ENCODE measurements around the gene FAM120B.
"Not testable (repeated sequence)": the region's sequence is repeated elsewhere in the genome, so short reads cannot be mapped to it uniquely, and the experiment has no call there.

Gene FAM120B

DNA sequence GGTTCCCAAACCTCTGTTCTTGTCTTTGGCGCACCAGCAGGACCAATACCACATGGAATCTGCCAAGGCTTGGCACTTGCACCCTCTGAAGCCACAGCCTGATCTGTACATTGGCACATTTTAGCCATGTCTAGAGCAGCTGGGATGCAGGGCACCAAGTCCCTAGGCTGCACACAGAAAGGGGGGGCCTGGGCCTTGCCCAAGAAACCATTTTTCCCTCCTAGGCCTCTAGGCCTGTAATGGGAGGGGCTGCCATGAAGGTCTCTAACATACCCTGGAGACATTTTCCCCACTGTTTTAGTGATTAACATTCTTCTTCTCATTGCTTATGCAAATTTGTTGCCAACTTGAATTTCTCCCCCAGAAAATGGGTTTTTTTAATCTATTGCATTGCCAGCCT, 5.4 kb upstream of the FAM120B start:
- DNase-seq (ENCODE audit: low spot score) = no peak

DNA sequence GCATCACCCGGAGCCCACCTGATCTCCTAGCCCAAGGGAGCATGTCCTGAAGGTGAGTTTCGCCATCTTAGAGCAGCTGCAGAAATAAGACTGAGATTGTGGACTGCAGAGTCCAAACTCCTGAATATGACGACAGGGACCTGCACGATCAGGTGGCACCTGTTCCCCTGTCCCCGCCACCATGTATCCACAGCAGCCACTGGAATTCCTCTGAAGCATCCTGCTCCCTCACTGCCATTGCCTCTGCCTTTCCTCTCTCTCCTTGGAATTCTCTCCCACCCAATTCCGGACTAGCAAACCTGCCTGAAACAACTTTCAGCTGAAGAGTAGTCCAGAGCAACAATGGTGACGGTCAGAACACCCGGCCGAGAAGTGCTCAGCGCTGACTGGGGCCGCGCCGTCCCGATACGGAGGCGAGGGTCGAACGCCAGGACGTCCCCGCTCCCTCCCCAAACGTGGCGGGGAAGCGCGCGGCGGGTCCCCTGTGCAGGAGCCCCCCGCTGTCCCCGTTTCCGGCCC, 694 bp upstream of the FAM120B start:
- no peak for DNase-seq (ENCODE audit: low spot score)

DNA sequence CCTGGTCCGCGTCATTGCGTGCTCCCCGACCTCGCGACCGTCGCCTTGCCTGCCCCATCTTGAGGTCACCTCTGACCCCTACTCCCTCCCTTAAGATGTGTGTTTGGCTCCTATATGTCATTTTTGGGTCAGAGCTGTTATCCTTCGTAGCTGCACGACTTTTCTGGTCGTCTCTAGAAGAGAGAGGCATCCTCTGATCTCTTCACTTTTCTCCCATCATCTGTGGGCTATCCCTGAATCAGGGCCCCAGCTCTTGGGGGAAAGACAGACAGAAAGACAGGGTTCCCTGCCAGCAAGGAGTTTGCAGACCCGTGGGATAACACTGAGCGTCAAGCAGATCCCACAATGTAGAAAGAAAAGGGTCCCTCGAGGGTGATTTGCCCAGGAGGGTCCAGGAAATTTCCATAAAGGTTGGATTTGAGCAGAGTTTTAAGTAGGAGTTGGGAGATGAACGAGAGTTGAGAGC, 555 bp downstream of the FAM120B start:
- DNase-seq (ENCODE audit: low spot score) = no peak

DNA sequence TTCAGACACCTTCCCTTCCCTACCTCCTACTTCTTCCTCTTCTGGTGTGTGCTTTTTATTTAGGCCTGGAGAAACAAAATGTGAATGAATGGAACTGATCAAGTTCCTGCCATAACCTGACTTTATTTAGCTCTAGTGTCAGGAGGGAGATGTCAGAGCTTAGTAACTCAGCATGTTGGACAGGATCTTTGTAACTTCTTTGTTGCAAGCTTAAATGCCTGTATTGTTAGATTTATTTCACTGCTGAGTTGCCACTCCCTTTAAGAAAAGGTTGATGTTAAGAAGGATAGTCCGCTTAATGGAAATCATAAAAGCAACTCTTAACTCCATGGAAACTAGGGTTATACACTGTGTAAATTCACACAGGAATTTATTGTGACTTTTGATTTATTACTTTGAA, 2.2 kb downstream of the FAM120B start:
- DNase-seq (ENCODE audit: low spot score) = no peak

DNA sequence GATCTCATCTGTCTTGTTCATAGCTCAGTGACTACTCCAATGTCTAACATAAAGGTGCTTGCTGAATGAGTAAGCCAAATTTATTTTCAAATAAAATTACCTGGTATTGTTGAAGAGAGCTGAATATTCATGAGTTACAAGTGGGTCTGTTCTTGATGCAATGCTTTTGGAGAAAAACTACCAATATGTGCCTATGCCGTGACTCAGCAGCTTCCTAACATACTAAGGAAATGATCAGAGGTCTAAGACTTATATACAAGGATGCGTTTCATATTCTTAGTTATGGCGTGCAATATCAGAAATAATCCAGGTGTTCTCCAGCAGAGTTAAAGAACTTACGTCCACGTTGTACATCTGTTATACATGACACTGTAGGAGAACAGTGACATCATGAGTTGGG, 5.1 kb downstream of the FAM120B start:
- no peak for DNase-seq (ENCODE audit: low spot score)

DNA sequence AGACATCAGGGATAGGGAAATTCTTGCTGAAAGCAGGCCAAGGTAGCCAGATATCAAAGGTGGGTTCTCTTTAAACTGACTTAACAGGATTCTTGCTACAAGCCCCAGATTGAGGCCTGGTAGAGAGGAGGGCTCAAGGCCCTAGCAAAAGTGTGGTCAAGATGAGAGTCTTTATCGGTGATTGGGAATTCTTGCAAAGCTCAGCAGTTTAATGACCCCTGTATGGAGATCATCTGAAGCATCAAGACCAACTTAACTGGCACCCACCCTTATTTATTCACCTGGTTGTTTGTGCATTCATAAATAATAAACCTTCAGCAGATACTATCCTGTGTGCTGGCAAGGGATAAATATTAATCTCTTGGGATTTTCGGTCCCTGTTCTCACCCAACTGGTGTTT, 6.3 kb downstream of the FAM120B start:
- no peak for DNase-seq (ENCODE audit: low spot score)

DNA sequence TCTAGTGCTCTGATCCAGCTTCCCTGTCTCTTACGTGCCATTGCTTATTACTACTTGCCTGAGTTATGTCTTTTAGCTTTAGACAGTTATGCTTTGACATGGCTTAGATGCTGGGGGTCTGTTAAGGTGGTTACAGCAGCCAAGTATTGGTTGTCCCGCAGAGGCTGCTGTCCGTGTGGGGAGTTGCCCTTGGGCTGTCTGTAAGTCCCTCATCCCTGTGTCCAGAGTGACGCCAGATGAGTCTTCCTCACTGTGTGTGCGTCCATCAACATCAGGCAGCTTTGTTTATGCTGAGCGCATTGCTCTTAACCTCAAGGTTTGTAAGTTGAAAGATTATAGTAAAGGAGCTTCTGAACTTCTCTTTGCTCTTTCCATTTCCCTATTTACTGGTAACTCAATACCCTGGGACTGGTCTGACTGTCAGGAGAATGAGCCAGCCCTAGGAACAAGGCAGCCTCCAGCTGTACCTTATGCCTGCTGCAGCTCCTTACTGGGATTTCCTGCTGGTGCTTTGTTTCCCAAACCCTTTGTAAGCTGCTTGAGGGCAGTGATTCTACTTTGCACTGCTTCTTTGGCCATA, 7.2 kb downstream of the FAM120B start:
- DNase-seq (ENCODE audit: low spot score) = no peak

DNA sequence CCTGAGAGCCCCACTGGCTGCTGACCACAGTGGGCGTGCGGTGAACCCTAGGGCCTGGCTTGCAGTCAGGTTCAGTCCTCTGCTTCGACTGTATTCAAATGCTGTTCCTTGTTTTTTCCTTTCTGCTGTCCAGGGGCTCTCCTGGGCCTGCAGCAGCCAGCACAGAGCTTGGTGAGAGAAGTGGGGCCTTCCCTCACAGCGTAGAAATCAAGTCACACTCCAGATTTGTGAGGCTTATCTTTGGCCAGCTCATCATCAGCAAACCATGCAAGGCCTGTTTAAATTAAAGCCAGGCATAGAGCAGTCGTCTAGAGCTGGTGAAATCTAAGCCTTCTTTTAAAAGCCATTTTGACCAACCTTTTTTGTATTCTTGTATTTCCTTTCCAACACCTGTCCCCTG, 8.4 kb downstream of the FAM120B start:
- no peak for DNase-seq (ENCODE audit: low spot score)

DNA sequence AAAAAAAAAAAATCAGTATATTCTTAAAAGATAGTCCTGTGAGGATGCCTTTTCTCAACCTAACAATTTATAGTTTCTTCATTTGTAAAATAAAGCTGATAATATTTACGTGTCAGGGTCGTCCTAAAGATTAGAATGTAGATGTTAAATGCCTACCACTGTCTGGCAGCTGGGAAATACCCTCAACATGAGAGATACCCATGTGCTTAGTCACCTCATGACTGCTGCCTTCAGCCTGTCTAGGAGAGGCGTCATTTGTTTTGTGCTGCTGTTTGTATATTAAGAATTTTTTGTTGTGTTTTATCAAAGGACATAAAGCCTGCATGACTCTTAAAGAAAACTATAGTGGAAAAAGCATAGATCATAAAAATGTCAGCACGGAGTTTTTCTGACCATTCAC, 9.5 kb downstream of the FAM120B start:
- DNase-seq (ENCODE audit: low spot score) = no peak

DNA sequence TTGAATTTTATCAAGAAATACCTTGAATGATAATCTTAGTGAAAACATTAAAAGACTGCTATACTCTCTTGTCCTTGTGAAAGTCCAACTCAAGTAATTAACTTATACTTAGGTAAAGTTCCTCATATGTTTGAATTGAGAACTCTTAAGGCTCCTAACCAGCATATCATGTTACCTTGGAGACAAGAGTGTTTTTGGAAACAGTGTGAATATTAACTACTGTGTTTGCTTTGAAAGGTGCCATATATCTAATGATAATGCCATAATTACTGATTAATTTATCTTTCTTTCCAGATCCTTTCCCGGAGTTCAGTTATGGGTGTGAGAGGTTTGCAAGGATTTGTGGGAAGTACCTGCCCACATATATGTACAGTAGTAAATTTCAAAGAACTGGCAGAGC, 10.5 kb downstream of the FAM120B start:
- DNase-seq (ENCODE audit: low spot score) = no peak

DNA sequence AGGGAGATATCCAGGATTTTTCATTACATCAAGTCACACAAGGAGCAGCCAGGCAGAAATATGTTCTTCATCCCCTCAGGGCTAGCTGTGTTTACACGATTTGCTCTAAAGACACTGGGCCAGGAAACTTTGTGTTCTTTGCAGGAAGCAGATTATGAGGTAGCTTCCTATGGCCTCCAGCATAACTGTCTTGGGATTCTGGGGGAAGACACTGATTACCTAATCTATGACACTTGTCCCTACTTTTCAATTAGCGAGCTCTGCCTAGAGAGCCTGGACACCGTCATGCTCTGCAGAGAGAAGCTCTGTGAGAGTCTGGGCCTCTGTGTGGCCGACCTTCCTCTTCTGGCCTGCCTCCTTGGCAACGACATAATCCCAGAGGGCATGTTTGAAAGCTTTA, 11.2 kb downstream of the FAM120B start:
- DNase-seq (ENCODE audit: low spot score) = no peak

DNA sequence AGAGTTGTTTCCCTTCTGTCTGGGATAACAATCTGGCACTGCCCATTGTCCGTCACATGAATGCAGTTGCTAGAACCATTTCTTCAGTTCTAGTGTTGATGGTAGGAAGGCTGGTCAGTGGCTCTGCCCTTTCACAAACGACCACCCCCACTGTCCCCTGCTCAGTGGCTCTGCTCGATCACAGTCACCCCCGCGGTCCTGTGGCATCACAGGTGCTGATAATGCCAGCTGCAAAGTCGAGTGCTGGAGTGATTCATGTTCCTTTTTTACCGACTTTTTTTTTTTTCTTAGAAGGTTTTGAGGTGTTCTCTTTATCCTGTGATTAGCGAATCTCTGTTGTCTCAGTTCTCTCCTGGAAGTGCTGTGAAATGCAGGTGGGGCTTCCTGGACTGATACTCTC, 22.8 kb downstream of the FAM120B start:
- DNase-seq (ENCODE audit: low spot score) = no peak

DNA sequence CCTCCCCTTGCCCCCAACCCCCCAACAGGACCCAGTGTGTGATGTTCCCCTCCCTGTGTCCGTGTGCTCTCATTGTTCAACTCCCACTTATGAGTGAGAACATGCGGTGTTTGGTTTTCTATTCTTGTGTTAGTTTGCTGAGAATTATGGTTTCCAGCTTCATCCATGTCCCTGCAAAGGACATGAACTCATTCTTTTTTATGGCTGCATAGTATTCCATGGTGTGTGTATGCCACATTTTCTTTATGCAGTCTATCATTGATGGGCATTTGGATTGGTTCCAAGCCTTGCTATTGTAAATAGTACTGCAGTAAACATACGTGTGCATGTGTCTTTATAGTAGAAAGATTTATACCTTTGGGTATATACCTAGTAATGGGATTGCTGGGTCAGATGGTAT, 28.6 kb downstream of the FAM120B start:
- not testable (repeated sequence) for DNase-seq (ENCODE audit: low spot score)

DNA sequence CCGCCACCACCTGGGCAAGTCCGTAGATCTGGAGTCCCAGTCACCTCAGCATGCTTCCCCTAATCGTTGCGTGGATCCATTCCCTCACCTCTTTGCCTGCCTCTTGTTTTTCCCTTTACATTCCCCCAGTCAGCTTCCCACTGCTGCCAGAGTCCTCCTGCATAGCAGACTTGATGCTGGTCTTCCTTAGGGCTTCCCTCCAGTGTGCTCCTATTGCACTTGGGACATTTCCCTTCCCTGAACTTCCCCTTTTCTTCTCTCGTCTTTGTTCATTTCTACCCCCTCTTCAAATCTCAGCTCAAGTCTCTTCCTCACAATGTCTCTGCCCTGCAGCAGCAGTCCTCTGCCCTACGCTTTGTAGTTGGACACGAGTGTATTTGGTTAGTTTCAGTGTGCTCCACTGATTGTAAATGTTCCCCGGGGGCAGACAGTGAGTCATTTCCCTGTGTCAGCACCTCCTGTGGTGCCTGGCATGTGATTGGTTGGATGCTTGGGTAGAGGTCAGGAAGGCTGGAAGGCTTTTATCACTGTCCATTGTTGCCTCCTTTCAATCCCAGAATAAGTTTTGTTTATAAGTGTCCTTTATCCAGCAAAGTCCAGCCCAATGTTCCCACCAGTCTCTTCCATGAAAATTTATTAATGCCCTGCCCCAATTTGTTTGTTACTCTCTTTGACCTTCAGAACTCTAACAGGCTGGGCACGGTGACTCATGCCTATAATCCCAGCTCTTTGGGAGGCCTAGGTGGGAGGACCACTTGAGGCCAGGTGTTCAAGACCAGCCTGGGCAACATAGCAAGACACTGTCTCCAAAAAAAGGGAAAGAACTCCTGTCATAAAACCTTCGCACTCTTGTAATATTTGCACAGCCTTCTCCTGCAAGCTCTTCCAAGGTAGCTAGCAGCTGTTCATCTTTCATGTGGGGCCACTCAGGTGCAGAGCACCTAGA, 38.3 kb downstream of the FAM120B start:
- DNase-seq (ENCODE audit: low spot score) = peak; percentile 30

DNA sequence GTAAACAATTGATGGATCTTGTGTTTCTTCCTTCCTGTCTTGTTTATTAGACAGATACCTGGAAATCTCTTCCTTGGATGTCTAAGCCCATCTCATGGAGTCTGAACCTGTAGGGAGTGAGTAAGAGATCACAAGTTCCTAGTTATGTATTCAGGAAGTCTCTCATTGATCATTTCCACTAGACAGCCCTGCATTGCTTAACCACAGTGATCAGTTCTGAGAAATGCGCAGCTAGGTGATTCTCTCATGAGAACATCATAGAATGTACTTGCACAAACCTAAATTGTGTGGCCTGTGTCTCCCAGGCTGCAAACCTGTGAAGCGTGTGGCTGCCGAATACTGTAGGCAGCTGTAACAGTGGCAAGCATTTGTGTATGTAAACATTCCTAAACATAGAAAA, 39.1 kb downstream of the FAM120B start:
- no peak for DNase-seq (ENCODE audit: low spot score)

DNA sequence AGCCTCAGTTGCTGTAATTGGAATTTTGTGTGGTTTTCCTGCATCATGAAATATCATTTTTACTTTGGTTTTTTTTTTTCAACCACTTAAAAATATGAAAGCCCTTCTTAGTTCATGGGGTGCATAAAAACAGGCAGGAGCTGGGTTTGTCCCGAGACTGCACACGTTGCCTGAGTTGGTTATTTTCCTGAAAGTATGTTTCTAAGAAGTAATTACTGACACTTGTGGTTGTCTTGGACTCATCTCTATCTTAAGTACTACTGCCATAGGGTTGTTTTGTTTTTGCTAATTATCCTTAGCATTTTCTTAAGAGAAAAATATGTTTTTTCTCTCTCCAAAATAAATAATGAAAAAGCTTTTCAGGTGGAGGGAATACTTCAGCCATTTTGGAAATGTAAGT, 40.1 kb downstream of the FAM120B start:
- no peak for DNase-seq (ENCODE audit: low spot score)

DNA sequence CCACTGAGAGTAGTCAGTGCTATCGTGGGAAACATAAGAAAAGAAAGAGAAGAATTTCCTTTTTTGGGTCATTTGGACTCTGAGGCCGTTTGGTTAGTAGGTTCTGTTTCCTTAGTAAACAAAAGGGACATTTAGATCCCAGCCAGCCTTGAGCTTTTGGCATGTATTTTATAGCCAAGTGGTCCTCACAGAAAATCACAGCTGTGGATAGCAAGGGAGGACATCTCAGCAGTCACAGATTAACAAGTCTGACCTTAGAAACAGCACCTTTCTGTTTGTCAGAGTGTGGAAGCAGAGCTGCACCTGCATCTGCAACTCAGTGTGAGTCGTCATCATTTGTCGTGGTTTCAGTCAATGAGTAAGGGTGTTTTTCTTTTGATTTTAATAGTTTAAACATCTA, 40.5 kb downstream of the FAM120B start:
- DNase-seq (ENCODE audit: low spot score) = no peak

DNA sequence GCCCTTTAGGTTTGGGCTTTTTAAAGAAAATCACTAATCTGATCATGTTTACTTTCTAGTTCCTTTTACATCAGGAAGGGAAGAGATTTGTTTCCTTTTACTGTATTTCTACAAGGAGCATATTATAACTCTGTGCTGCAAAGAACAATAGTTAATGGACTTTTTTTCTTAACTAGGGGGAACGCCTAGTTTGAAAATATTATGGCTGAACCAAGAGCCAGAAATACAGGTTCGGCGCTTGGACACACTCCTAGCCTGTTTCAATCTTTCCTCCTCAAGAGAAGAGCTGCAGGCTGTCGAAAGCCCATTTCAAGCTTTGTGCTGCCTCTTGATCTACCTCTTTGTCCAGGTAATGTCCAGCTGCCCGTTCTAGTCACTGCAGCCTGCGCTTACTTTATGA, 41.4 kb downstream of the FAM120B start:
- DNase-seq (ENCODE audit: low spot score) = no peak

DNA sequence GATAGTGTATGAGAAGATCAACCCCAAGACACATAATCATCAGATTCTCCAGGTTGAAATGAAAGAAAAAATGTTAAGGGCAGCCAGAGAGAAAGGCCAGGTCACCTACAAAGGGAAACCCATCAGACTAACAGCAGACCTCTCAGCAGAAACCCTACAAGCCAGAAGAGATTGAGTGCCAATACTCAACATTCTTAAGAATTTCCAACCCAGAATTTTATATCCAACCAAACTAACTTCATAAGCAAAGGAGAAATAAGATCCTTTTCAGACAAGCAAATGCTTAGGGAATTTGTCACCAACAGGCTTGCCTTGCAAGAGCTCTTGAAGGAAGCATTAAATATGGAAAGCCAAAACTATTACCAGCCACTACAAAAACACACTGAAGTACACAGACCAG, 44.9 kb downstream of the FAM120B start:
- DNase-seq (ENCODE audit: low spot score) = not testable (repeated sequence)

DNA sequence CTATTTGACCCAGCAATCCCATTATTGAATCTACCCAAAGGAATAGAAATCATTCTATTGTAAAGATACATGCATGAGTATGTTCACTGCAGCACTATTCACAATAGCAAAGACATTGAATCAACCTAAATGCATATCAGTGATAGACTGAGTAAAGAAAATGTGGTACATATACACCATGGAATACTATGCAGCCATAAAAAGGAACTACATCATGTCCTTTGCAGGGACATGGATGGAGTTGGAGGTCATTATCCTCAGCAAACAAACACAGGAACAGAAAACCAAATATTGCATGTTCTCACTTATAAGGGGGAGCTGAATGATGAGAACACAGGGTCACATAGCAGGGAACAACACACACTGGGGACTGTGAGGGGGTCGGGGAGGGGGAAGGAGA, 48.6 kb downstream of the FAM120B start:
- DNase-seq (ENCODE audit: low spot score) = not testable (repeated sequence)

DNA sequence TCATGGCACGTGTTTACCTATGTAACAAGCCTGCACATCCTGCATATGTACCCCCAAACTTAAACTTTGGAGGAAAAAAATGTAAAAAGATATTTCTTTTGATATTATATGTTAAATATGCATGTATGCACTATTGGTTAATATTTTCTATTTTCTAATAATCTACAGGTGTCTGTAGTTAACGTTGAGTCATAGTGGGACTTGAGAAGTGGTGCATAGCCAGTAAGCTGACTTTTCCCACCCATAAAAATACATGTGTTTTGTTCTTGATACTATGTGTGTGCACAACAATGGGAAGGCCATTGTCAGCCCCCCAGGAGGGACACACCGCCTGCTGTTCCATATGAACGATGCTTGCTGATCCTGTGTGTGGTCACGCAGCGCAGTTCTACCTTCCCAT, 49.1 kb downstream of the FAM120B start:
- DNase-seq (ENCODE audit: low spot score) = no peak

DNA sequence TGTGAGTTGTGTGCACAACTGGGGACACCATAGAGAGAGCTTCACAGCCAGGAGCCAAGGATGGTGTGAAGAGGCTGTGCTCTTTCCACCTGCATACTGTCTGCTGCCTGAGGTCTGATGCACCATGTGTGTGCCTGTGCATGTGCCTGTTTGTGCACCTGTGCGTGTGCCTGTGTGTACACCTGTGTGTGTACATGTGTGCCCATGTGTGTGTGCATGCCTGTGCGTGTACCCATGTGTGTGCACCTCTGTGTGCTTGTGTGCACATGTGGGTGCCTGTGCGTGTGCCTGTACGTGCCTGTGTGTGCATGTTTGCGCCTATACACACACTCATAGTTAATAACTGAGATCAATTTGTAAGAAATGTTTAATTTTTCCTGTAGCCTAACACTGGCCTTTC, 51.3 kb downstream of the FAM120B start:
- DNase-seq (ENCODE audit: low spot score) = no peak

DNA sequence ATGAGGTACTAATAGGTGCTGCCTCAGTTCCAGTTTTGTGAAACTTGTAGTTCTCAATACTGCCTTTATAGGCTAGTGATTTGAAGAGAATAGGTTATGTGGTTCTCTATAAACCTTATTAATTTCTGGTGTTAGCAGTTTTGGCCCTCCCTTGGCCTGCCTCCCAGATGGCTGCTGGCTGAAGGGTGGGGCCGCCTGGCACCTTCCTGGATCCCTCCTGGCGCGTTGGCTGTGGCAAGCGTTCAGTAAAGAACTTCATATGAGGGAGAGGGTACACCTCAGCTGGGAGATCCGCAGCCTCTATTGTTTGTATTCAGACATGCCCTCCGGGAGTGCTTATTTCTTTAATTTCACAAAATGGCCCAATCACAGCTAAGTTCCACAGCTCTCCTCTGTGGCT, 51.9 kb downstream of the FAM120B start:
- DNase-seq (ENCODE audit: low spot score) = no peak
